Central memory CD8-positive, alpha-beta T cell (primary cell): Measurements from ENCODE around the gene LRG1.

Experiments used
- ATAC-seq: fragments of 150-1000 bp; cut with Tn5 transposase; replicated peaks from 2 replicates; pipeline ENCODE4 v1.10.0; 2022; ENCODE audit warnings: mild to moderate bottlenecking, moderate FRiP score, moderate number of reproducible peaks; ENCODE audit not compliant: poor library complexity, severe bottlenecking; ENCODE audit errors: extremely low read depth
- DNase-seq, 2 donors: peaks; one replicate each; pipeline ENCODE4 v3.0.0; 2021; ENCODE audit warnings: low spot score in 2 of 2
- H3K27ac Mint-ChIP-seq: one replicate; pipeline ENCODE4 v1.8.0; 2022; ENCODE audit warnings: low read depth, mild to moderate bottlenecking, moderate library complexity, mixed read lengths
- H3K27me3 Mint-ChIP-seq: one replicate; pipeline ENCODE4 v1.8.0; 2022; ENCODE audit warnings: mixed read lengths
- H3K36me3 Mint-ChIP-seq: one replicate; pipeline ENCODE4 v1.8.0; 2022; ENCODE audit warnings: mild to moderate bottlenecking, moderate library complexity, mixed read lengths; ENCODE audit not compliant: insufficient read depth
- H3K4me1 Mint-ChIP-seq: one replicate; pipeline ENCODE4 v1.8.0; 2022; ENCODE audit warnings: mixed read lengths
- H3K4me3 Mint-ChIP-seq: one replicate; pipeline ENCODE4 v1.8.0; 2022; ENCODE audit warnings: mild to moderate bottlenecking, moderate library complexity, mixed read lengths
- H3K9me3 Mint-ChIP-seq: one replicate; pipeline ENCODE4 v1.8.0; 2022; ENCODE audit warnings: mixed read lengths

The LRG1 gene

GRCh38 chr19:4516199-4516938, 23.5 kb downstream of the LRG1 start:
- Mint-ChIP-seq H3K4me1 (peaks cover 5% of the 10 kb centered on the region), H3K9me3 (no peaks in the 10 kb centered on the region), H3K27ac (no peak overlapping the region), H3K36me3 (no peaks in the 10 kb centered on the region), H3K4me3 (no peak overlapping the region), H3K27me3 (peaks cover 17% of the 10 kb centered on the region)
- DNase-seq (no peak), ATAC-seq (no peak)

- no peak for DNase-seq
- peaks cover 5% of the 10 kb centered on the region for H3K4me1 Mint-ChIP-seq
- peaks cover 10% of the 10 kb centered on the region for H3K27me3 Mint-ChIP-seq
- H3K27ac Mint-ChIP-seq: no peak overlapping the region
- H3K4me3 Mint-ChIP-seq: no peak overlapping the region
- ATAC-seq: no peak
- no peaks in the 10 kb centered on the region for H3K9me3 Mint-ChIP-seq
- no peaks in the 10 kb centered on the region for H3K36me3 Mint-ChIP-seq
These were observed 24.1 kb downstream of the LRG1 start for GRCh38 chr19:4515732-4516131.

- Mint-ChIP-seq H3K27me3 (no peaks in the 10 kb centered on the region), H3K27ac (no peak overlapping the region), H3K4me1 (no peaks in the 10 kb centered on the region), H3K36me3 (no peaks in the 10 kb centered on the region), H3K4me3 (no peak overlapping the region), H3K9me3 (no peaks in the 10 kb centered on the region)
- ATAC-seq: no peak
- no peak for DNase-seq
These were observed 26.6 kb downstream of the LRG1 start for GRCh38 chr19:4513248-4513647.

- DNase-seq (no peak), ATAC-seq (no peak)
- Mint-ChIP-seq H3K4me3 (no peak overlapping the region), H3K27me3 (no peaks in the 10 kb centered on the region), H3K4me1 (no peaks in the 10 kb centered on the region), H3K9me3 (no peaks in the 10 kb centered on the region), H3K36me3 (no peaks in the 10 kb centered on the region), H3K27ac (no peak overlapping the region)
These were observed 27.8 kb downstream of the LRG1 start for GRCh38 chr19:4512070-4512469.

GRCh38 chr19:4511300-4512054, 28.4 kb downstream of the LRG1 start:
- H3K36me3 Mint-ChIP-seq: no peaks in the 10 kb centered on the region
- no peaks in the 10 kb centered on the region for H3K27me3 Mint-ChIP-seq
- H3K9me3 Mint-ChIP-seq: no peaks in the 10 kb centered on the region
- no peak overlapping the region for H3K4me3 Mint-ChIP-seq
- peaks cover 3% of the 10 kb centered on the region for H3K4me1 Mint-ChIP-seq
- DNase-seq: no peak
- no peak overlapping the region for H3K27ac Mint-ChIP-seq
- ATAC-seq: no peak

GRCh38 chr19:4510435-4511255, 29.2 kb downstream of the LRG1 start:
- DNase-seq (no peak), ATAC-seq (no peak)
- peaks cover 2% of the 10 kb centered on the region for H3K36me3 Mint-ChIP-seq
- no peaks in the 10 kb centered on the region for H3K27me3 Mint-ChIP-seq
- H3K4me3 Mint-ChIP-seq: no peak overlapping the region
- no peaks in the 10 kb centered on the region for H3K9me3 Mint-ChIP-seq
- peaks cover 11% of the 10 kb centered on the region for H3K4me1 Mint-ChIP-seq
- no peak overlapping the region for H3K27ac Mint-ChIP-seq

GRCh38 chr19:4508698-4509097, 31.1 kb downstream of the LRG1 start:
- ATAC-seq (no peak), DNase-seq (no peak)
- H3K27me3 Mint-ChIP-seq: no peaks in the 10 kb centered on the region
- no peak overlapping the region for H3K27ac Mint-ChIP-seq
- no peaks in the 10 kb centered on the region for H3K9me3 Mint-ChIP-seq
- peaks cover 2% of the 10 kb centered on the region for H3K36me3 Mint-ChIP-seq
- H3K4me1 Mint-ChIP-seq: peaks cover 13% of the 10 kb centered on the region
- H3K4me3 Mint-ChIP-seq: no peak overlapping the region

- no peak overlapping the region for H3K4me3 Mint-ChIP-seq
- H3K9me3 Mint-ChIP-seq: no peaks in the 10 kb centered on the region
- DNase-seq (no peak), ATAC-seq (no peak)
- H3K4me1 Mint-ChIP-seq: peaks cover 13% of the 10 kb centered on the region
- H3K36me3 Mint-ChIP-seq: peaks cover 2% of the 10 kb centered on the region
- no peak overlapping the region for H3K27ac Mint-ChIP-seq
- H3K27me3 Mint-ChIP-seq: no peaks in the 10 kb centered on the region
These were observed 32.0 kb downstream of the LRG1 start for GRCh38 chr19:4507804-4508203.

GRCh38 chr19:4507150-4507452, 32.7 kb downstream of the LRG1 start:
- DNase-seq (no peak), ATAC-seq (no peak)
- Mint-ChIP-seq H3K4me3 (no peak overlapping the region), H3K4me1 (peaks cover 13% of the 10 kb centered on the region), H3K36me3 (peaks cover 2% of the 10 kb centered on the region), H3K9me3 (no peaks in the 10 kb centered on the region), H3K27ac (no peak overlapping the region), H3K27me3 (no peaks in the 10 kb centered on the region)

- no peak for ATAC-seq
- Mint-ChIP-seq H3K9me3 (no peaks in the 10 kb centered on the region), H3K4me3 (no peak overlapping the region), H3K27ac (peak overlapping the region; percentile 64), H3K4me1 (peaks cover 13% of the 10 kb centered on the region), H3K27me3 (no peaks in the 10 kb centered on the region), H3K36me3 (peaks cover 2% of the 10 kb centered on the region)
- DNase-seq: no peak
These were observed 33.2 kb downstream of the LRG1 start for GRCh38 chr19:4506449-4507149.

GRCh38 chr19:4505570-4506448, 34.0 kb downstream of the LRG1 start:
- Mint-ChIP-seq H3K36me3 (peaks cover 2% of the 10 kb centered on the region), H3K4me1 (peaks cover 13% of the 10 kb centered on the region), H3K4me3 (no peak overlapping the region), H3K27ac (peak overlapping the region; percentile 64), H3K27me3 (no peaks in the 10 kb centered on the region), H3K9me3 (no peaks in the 10 kb centered on the region)
- no peak for ATAC-seq
- DNase-seq: no peak
